ENCODE measurements around the gene RBPJL. TPM values are rescaled to one million over a fixed set of nuclear protein-coding genes. Genes with fewer than 3 reads are reported as not detected.

RBPJL gene
- total RNA-seq, 4 donors from 2014 or later: not detected

- in situ Hi-C loops (cut with MboI; ENCODE audit: low pct_ligation_motif_present in 1 of 4, low pct_unique_long_range_greater_than_20kb in 1 of 4, low sequenced_read_pairs in 3 of 4): no loop called here
- TF ChIP-seq CTCF (IDR thresholded peaks at IDR 0.05): no peak
- no peak for TF ChIP-seq EP300 (IDR thresholded peaks at IDR 0.05; ENCODE audit: low read depth)
- TF ChIP-seq POLR2A (IDR thresholded peaks at IDR 0.05): no peak
- TF ChIP-seq POLR2AphosphoS5 (IDR thresholded peaks at IDR 0.05): no peak
- WGBS, 2 donors (ENCODE audit: low coverage in 1 of 2): 34% methylated on average over 3 of the region's 3 CpGs; no CpG with 5 or more reads in 1 of the 2 donors
- Histone ChIP-seq H3K4me3 (peak overlapping the region; percentile 19 to 73 (median 62)), H3K9me3 (no peaks in the 10 kb centered on the region), H3K36me3 (no peaks in the 10 kb centered on the region), H3K27me3 (no peaks in the 10 kb centered on the region), H3K27ac (peak overlapping the region; percentile 92 to 96 (median 94)), H3K4me1 (peaks cover 22 to 67% (median 60%) of the 10 kb centered on the region in 4 donors)
- intact Hi-C loops (cut with DNase I; ENCODE audit: low total_unique reads): loop anchor here (5.0 kb wide), 1 partner anchor 101 kb away; no protein-coding TSS in a partner anchor
- no peak for DNase-seq
These were observed 39.7 kb downstream of the RBPJL start for GRCh38 chr20:45346291-45346718.

- no peaks in the 10 kb centered on the region for H3K36me3 ChIP-seq
- TF ChIP-seq EP300 (IDR thresholded peaks at IDR 0.05; ENCODE audit: low read depth) (no peak), CTCF (IDR thresholded peaks at IDR 0.05) (no peak), POLR2A (IDR thresholded peaks at IDR 0.05) (no peak), POLR2AphosphoS5 (IDR thresholded peaks at IDR 0.05) (no peak)
- H3K4me1 ChIP-seq: peaks cover 16 to 61% (median 54%) of the 10 kb centered on the region in 4 donors
- H3K27ac ChIP-seq: peak overlapping the region; percentile 92 to 96 (median 94)
- DNase-seq: no peak
- intact Hi-C loops (cut with DNase I; ENCODE audit: low total_unique reads): loop anchor here (5.0 kb wide), 1 partner anchor 100 kb away; no protein-coding TSS in a partner anchor
- 28% methylated on average over 5 of the region's 5 CpGs; no CpG with 5 or more reads in 1 of the 2 donors for WGBS, 2 donors (ENCODE audit: low coverage in 1 of 2)
- no peaks in the 10 kb centered on the region for H3K27me3 ChIP-seq
- H3K4me3 ChIP-seq: peak overlapping the region; percentile 58 to 73 (median 68)
- H3K9me3 ChIP-seq: no peaks in the 10 kb centered on the region
- in situ Hi-C loops (cut with MboI; ENCODE audit: low pct_ligation_motif_present in 1 of 4, low pct_unique_long_range_greater_than_20kb in 1 of 4, low sequenced_read_pairs in 3 of 4): no loop called here
These were observed 40.2 kb downstream of the RBPJL start for GRCh38 chr20:45346851-45347250.

- no peak for DNase-seq
- intact Hi-C loops (cut with DNase I; ENCODE audit: low total_unique reads): loop anchor here (5.0 kb wide), 1 partner anchor 100 kb away; no protein-coding TSS in a partner anchor
- Histone ChIP-seq H3K4me1 (peaks cover 15 to 56% (median 49%) of the 10 kb centered on the region in 4 donors), H3K9me3 (no peaks in the 10 kb centered on the region), H3K4me3 (peak overlapping the region; percentile 58 to 73 (median 68)), H3K27ac (peak overlapping the region; percentile 92 to 96 (median 94)), H3K27me3 (no peaks in the 10 kb centered on the region), H3K36me3 (no peaks in the 10 kb centered on the region)
- TF ChIP-seq CTCF (IDR thresholded peaks at IDR 0.05): no peak
- no peak for TF ChIP-seq POLR2AphosphoS5 (IDR thresholded peaks at IDR 0.05)
- no peak for TF ChIP-seq EP300 (IDR thresholded peaks at IDR 0.05; ENCODE audit: low read depth)
- TF ChIP-seq POLR2A (IDR thresholded peaks at IDR 0.05): no peak
- in situ Hi-C loops (cut with MboI; ENCODE audit: low pct_ligation_motif_present in 1 of 4, low pct_unique_long_range_greater_than_20kb in 1 of 4, low sequenced_read_pairs in 3 of 4): no loop called here
- WGBS, 2 donors (ENCODE audit: low coverage in 1 of 2): 10 to 14% methylated on average over 2 to 10 of the region's 10 CpGs
These were observed 40.8 kb downstream of the RBPJL start for GRCh38 chr20:45347297-45347935.

DNA sequence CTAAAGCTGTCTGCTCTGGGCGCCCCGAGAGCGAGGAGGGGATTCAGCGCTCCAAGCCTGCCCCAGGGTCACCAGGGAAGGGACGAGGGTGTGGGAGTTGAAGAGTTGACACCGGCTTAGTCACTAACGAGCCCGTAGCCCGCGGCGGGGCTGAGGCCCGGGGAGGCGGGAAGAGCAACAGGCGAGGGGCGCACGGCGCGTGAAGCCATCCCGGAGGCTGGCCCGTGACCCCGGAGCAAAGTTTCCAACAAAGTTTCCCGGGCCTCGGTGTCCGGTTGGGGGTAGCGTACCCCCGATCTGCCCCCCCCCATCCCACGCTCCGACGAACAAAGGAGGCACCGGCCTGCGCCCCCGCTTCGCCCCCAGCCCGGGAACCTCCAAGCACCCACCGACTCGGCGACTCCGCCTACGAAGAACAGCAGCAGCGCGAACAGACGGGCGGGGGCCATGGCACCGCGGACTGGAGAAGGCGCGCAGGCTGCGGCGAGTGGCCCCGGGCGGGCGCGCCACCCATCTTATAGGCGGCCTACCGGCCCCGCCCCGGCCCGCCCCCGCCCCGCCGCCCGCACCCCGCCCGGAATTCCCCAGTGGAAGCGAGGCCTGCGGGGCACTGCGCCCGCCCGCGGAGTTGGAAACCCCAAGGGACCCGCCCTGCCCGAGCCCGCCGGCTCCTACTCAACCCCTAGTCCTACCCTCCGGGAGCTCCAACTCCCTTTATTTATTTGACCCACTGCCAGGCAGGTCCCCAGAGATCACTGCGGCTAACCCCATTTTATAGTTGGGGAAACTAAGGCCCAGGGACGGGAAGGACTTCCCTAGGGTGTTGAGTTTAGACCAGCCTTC lies 41.5 kb downstream of the RBPJL start, which contains the start of gene SDC4:
Gene SDC4, minus strand, starts transcription at position 489 of the 843 bp plus-strand sequence. Its CDS starts 40 bp downstream, at position 449.
- TF ChIP-seq POLR2AphosphoS5 (IDR thresholded peaks at IDR 0.05): peak; percentile 97 to 100 (median 99)
- TF ChIP-seq POLR2A (IDR thresholded peaks at IDR 0.05): peak; percentile 99
- no peak for TF ChIP-seq CTCF (IDR thresholded peaks at IDR 0.05)
- no peak for TF ChIP-seq EP300 (IDR thresholded peaks at IDR 0.05; ENCODE audit: low read depth)
- peak within 1 kb of the TSS; percentile 92 to 96 (median 94) for H3K27ac ChIP-seq
- peaks cover 15 to 48% (median 41%) of the 10 kb centered on the region in 4 donors for H3K4me1 ChIP-seq
- H3K9me3 ChIP-seq: no peaks in the 10 kb centered on the region
- intact Hi-C loops (cut with DNase I; ENCODE audit: low total_unique reads) (loop anchor here (5.0 kb wide), 1 partner anchor 99 kb away; no protein-coding TSS in a partner anchor), in situ Hi-C loops (cut with MboI; ENCODE audit: low pct_ligation_motif_present in 1 of 4, low pct_unique_long_range_greater_than_20kb in 1 of 4, low sequenced_read_pairs in 3 of 4) (no loop called here)
- H3K27me3 ChIP-seq: no peaks in the 10 kb centered on the region
- peak within 1 kb of the TSS; percentile 58 to 73 (median 68) for H3K4me3 ChIP-seq
- DNase-seq: peak; percentile 78
- no peaks in the 10 kb centered on the region for H3K36me3 ChIP-seq
- WGBS, 2 donors (ENCODE audit: low coverage in 1 of 2): 1% methylated on average over 63 of the region's 77 CpGs; no CpG with 5 or more reads in 1 of the 2 donors
